IPS DF 6.9 (cell line): ENCODE measurements around the gene PUM2.
"Not testable (repeated sequence)": the region's sequence is repeated elsewhere in the genome, so short reads cannot be mapped to it uniquely, and the experiment has no call there.

Experiments used
- DNase-seq: peaks from one replicate; pipeline ENCODE4 v3.0.0-alpha.2; 2013; ENCODE audit warnings: low read depth, low spot score
- H3K27ac ChIP-seq: one replicate; pipeline ENCODE4 v1.5.1; 2013; ENCODE audit warnings: low read length, control low read depth
- H3K27me3 ChIP-seq: 2 replicates; pipeline ENCODE4 v1.6.1; 2013; ENCODE audit warnings: mild to moderate bottlenecking, low read length; ENCODE audit not compliant: control insufficient read depth, insufficient read depth
- H3K36me3 ChIP-seq: 2 replicates; pipeline ENCODE4 v1.6.1; 2013; ENCODE audit warnings: low read length; ENCODE audit not compliant: control insufficient read depth, insufficient read depth
- H3K4me1 ChIP-seq: 2 replicates; pipeline ENCODE4 v1.6.1; 2013; ENCODE audit warnings: low read length; ENCODE audit not compliant: control insufficient read depth, insufficient read depth
- H3K4me3 ChIP-seq: 2 replicates; pipeline ENCODE4 v1.5.1; 2013; ENCODE audit warnings: mild to moderate bottlenecking, low read length
- H3K9me3 ChIP-seq: 2 replicates; pipeline ENCODE4 v1.6.1; 2013; ENCODE audit warnings: low read length, inconsistent platforms; ENCODE audit not compliant: control insufficient read depth, insufficient read depth
- WGBS: extraction: QIAGEN DNeasy Blood & Tissue Kit; methylation state at CpG from one replicate; pipeline ENCODE4 v1.1.7; 2013; ENCODE audit warnings: mixed read lengths, missing lambda C conversion rate; ENCODE audit not compliant: insufficient read length, insufficient coverage; 5-methylcytosine and 5-hydroxymethylcytosine counted together

Gene PUM2

DNA sequence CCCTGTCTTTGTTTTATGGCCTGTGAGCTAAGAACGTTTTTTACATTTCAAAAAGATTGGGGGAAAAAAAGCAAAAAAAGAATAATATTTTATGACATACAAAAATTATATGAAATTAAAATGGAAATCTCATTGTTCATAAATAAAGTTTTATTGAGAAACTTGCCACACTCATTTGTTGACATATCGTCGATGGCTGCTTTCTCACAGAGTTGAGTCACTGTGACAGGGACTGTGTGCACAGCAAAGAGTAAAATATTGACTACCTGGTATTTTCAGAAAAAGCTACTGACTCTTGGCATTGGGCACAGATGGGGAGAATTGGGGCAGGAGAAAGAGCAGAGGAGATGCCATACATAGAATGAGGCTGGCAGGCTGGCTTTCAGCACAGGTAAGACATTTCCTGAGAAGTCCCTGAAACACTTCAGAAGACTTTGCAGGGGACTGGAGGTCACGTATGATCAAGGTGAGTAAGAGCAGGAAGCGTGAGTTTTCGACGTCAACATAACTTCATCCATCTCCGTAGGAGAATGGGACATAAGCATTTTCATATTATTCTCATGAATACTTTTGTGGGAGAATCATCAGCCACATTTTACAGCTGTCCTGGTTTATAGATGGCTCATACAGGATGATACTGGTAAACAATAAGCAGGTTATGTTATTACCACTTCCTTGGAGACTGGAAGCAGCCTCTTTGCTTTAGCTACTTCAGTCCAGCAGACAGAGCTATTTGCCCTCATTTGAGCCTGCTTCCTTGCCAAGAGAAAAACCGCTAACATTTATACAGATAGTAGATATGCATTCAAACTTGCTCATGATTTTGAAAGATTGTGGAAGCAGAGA lies 32.5 kb upstream of the PUM2 start:
- Histone ChIP-seq H3K9me3 (no peaks in the 10 kb centered on the region), H3K27me3 (no peaks in the 10 kb centered on the region), H3K4me3 (no peak overlapping the region), H3K4me1 (peaks cover 5% of the 10 kb centered on the region; the same call in 1 of the 2 replicates), H3K27ac (no peak overlapping the region), H3K36me3 (no peaks in the 10 kb centered on the region)
- DNase-seq, result no peak
- no CpG with 5 or more reads among the region's 9 CpGs for WGBS

DNA sequence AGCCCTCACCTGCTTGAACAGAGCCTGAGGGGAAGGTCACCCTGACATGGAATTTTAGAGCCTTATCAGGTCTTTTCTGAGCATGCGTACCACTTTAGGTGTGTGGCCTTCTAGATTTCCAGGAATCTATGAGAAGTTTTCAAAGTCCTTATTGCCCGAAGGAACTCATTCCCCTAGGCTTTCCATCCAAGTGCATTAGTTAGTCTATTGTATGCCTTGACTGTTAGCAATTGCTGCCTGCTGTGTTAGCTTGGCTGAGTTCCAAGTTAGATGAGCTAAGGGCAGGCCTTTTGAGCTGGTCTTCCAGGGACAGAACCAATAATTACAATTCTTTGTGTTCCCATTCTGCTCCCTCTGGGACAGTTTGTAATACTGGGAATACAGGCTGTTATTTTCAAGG lies 30.8 kb upstream of the PUM2 start:
- Histone ChIP-seq H3K4me3 (no peak overlapping the region), H3K27me3 (no peaks in the 10 kb centered on the region), H3K36me3 (no peaks in the 10 kb centered on the region), H3K27ac (no peak overlapping the region), H3K4me1 (peaks cover 3% of the 10 kb centered on the region; the same call in 1 of the 2 replicates), H3K9me3 (no peaks in the 10 kb centered on the region)
- DNase-seq, result no peak
- WGBS, result no CpG with 5 or more reads among the region's 2 CpGs

DNA sequence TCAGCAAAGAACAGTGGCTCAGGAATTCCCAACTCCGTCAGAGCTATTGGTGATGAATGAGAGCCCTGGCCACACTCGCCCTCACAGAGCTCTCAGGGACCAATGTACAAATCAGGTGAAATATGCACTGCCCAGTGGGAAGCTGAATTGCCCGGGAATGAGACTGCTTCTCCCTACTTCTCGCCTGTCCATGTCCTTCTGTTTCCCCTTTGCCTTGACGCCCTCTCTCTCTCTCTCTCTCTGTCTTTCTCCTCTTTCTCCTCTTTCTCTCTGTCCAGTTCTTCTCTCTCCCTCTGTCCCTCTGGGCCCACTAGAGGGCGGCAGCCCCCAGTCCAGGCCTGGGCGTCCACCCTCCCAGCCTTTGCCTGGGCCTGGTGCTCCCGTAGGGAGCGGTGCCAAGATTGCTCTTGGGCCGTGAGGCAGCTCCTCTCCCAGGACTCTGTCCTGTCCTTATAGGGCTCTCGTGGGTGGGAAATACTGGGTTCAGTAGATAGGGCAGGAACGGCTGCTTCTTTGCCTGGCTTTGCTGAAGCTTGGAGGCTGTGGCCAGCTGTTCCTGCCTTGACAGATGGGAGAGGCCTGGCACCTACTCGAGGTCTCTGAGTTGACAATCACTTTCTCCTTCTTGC lies 28.4 kb upstream of the PUM2 start:
- H3K27me3 ChIP-seq, result no peaks in the 10 kb centered on the region
- no peak overlapping the region for H3K4me3 ChIP-seq
- peak; percentile 41 for DNase-seq
- no CpG with 5 or more reads among the region's 13 CpGs for WGBS
- no peak overlapping the region for H3K27ac ChIP-seq
- no peaks in the 10 kb centered on the region for H3K36me3 ChIP-seq
- H3K4me1 ChIP-seq, result peaks cover 3% of the 10 kb centered on the region; the same call in 1 of the 2 replicates
- H3K9me3 ChIP-seq, result no peaks in the 10 kb centered on the region

DNA sequence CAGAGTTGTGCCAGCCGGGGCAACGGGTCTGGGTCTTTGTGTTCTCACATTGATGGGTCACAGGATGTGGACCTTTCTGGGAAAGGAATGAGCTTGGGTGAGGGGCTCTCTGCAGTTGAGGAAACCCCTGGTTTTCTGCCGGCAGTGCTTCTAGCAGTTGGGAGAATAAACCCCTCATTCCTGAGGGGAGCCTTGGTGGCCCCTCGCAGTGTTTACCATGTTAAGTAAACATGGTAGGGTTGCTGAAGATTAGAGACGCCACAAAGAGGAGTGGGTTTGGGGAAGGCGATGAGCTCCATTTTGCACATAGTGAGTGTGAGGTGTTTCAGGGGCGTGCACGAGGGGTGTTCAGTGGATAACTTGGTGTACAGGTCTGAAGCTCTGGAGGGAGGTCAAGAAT lies 27.7 kb upstream of the PUM2 start:
- Histone ChIP-seq H3K9me3 (no peaks in the 10 kb centered on the region), H3K27ac (no peak overlapping the region), H3K4me3 (no peak overlapping the region), H3K4me1 (peaks cover 3% of the 10 kb centered on the region; the same call in 1 of the 2 replicates), H3K36me3 (no peaks in the 10 kb centered on the region), H3K27me3 (no peaks in the 10 kb centered on the region)
- no CpG with 5 or more reads among the region's 8 CpGs for WGBS
- DNase-seq, result no peak

DNA sequence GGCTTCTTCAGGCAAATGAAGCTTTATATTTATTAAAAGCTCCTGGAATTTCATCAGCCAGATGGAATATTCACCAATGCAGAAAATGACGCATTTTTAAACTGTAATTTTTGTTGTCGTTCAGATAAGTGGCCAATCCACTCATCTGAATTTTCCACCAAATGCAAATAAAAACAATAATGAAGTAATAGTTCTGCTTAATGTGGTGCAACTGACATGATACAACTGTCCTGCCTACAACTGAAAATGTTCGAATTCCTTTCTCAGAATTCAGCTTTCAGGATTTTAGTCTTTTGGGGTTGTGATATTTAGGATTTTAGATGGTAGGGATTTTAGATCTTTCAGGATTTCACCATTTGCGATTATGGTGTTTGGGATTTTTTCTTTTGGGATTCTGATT lies 27.1 kb upstream of the PUM2 start:
- H3K27ac ChIP-seq, result no peak overlapping the region
- no peaks in the 10 kb centered on the region for H3K27me3 ChIP-seq
- H3K9me3 ChIP-seq, result no peaks in the 10 kb centered on the region
- H3K4me1 ChIP-seq, result peaks cover 3% of the 10 kb centered on the region; the same call in 1 of the 2 replicates
- DNase-seq, result no peak
- no peak overlapping the region for H3K4me3 ChIP-seq
- no CpG with 5 or more reads among the region's 4 CpGs for WGBS
- H3K36me3 ChIP-seq, result no peaks in the 10 kb centered on the region

DNA sequence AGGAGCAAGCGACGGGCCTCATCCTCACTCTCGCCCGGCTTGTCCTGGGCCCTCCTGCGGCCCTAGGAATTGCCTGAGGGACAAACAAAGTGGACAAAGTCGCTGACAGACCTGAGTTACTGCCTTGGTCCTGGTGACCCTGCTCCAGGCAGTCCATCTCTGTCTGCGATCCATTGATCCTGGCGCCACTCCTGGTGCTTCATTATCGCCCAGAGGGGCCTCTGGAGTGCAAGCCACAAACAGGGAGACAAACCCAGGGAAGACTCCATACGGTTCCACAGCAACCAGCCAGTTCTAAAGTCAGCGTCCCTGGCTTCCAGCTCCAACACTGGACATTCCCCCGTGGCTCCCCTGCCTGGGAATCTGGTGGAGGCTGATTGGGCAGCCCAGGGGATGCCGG lies 24.3 kb upstream of the PUM2 start:
- H3K9me3 ChIP-seq, H3K4me3 ChIP-seq, H3K36me3 ChIP-seq, H3K27ac ChIP-seq, DNase-seq, H3K4me1 ChIP-seq, H3K27me3 ChIP-seq: not testable (repeated sequence)
- WGBS, result no CpG with 5 or more reads among the region's 13 CpGs

DNA sequence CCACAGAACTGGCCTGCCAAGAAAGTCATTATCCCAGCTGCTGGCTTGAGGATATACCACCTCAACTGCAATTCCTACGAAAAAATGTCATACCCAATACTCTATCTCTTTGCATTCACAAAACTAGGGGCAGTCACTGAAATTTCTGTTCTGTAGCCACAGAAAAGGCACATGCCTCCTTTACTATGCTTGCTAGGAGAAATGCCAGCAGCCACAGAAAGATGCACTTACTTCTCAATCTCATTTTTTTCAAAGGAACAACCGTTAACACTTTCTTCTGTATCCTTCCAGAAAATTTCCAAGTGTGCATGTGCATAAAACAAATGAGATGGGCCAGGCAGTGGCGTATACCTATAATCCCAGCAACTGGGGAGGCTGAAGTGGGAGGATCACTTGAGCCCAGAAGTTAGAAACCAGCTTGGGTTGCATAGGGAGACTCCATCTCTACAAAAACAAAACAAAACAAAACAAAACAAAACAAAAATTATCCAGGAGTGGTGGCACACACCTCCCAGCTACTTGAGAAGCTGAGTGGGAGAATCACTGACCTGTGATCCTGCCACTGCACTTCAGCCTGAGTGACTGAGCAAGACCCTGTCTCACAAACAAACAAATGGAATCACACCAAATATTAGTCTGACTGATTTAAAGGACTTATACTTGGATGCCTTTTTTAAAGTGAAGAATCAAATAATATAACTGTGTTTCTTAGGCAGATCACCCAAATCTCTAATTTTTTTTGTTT lies 22.4 kb upstream of the PUM2 start:
- Histone ChIP-seq H3K36me3 (no peaks in the 10 kb centered on the region), H3K4me1 (0 out of 2 replicates have a peak, but pooled peaks cover under 1% of the 10 kb centered on the region), H3K4me3 (no peak overlapping the region), H3K27me3 (no peaks in the 10 kb centered on the region), H3K27ac (no peak overlapping the region), H3K9me3 (no peaks in the 10 kb centered on the region)
- DNase-seq, result no peak
- WGBS, result no CpG with 5 or more reads among the region's 3 CpGs

DNA sequence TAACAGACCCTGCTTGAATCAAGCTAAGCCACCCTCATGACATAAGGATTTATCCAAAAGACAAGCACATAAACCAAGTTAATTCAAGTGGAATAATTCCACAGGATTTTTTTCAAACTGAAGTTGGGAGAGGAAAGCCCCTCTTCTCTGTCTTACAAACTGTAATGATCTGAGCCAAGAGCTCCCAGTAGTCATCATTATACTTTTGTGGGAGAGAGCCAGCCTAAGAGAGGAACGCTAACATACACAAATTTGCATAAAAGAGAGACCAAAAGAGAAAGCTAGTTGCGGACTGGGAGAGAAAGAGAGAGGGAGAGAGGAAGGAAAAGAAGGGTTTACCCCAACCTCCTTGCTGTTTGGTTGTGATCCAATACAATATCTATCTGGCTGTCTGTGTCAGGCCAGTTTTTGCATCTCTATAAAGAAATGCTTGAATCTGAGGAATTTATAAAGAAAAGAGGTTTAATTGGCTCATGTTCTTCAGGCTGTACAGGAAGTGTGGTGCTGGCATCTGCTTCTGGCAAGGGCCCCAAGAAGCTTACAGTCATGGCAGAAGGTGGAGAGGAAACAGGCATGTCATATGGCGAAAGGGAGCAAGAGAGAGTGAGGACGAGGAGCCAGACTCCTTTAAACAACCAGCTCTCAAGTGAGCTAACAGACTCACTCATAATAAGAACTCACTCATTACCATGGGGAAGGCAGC lies 20.8 kb upstream of the PUM2 start:
- Histone ChIP-seq H3K36me3 (no peaks in the 10 kb centered on the region), H3K27me3 (no peaks in the 10 kb centered on the region), H3K27ac (no peak overlapping the region), H3K9me3 (no peaks in the 10 kb centered on the region), H3K4me1 (no peaks in the 10 kb centered on the region), H3K4me3 (no peak overlapping the region)
- no CpG with 5 or more reads among the region's 4 CpGs for WGBS
- no peak for DNase-seq

DNA sequence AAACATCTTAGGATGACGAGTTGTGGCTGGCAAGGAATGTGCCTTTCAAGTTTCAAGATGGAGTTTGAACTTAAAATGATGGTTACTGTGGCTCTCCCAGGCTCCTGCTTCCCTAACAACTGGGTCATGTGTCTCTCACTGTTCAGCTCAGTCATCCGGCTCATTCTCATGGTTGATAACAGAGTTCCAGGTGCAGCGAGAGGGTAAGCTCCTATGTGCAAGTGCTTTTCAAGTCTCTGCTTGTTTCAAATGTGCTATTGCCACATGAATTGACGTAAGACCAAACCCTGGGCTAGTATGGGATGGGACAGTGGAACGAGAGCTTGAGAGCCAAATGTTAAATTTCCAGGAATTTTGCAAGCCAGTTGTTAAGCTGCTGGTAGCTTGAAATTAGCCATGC lies 19.5 kb upstream of the PUM2 start:
- Histone ChIP-seq H3K9me3 (no peaks in the 10 kb centered on the region), H3K27ac (no peak overlapping the region), H3K27me3 (no peaks in the 10 kb centered on the region), H3K4me1 (no peaks in the 10 kb centered on the region), H3K36me3 (no peaks in the 10 kb centered on the region), H3K4me3 (no peak overlapping the region)
- DNase-seq, result no peak
- no CpG with 5 or more reads among the region's 5 CpGs for WGBS

DNA sequence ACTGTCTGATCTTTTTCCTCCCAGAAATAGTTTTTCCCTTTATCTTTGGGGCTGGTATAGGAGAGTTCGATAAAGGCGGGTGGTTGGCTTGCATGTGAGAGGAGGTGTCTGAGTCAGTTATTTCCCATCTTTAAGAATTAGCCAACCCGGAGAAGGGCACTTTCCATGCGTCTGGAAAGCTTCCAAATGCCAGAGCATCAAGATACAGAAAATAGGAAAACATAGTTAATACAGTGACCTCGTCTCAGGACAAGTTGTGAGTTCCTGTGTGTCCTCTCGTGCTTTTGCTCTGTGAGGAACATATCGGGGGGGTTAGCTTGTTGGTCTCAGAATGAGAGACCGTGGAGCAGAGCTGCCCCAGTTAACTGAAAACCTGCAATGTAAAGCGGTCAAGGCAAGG lies 18.7 kb upstream of the PUM2 start:
- Histone ChIP-seq H3K27me3 (no peaks in the 10 kb centered on the region), H3K4me1 (no peaks in the 10 kb centered on the region), H3K27ac (no peak overlapping the region), H3K9me3 (no peaks in the 10 kb centered on the region), H3K36me3 (no peaks in the 10 kb centered on the region), H3K4me3 (no peak overlapping the region)
- WGBS, result no CpG with 5 or more reads among the region's 9 CpGs
- DNase-seq, result no peak
